Parathyroid adenoma (tissue), 2 donors: ENCODE data around the gene MRPS31.

Source experiments
- H2AFZ ChIP-seq: fragments of 300-600 bp; sonication (generic); one replicate; pipeline ENCODE4 v1.7.0; 2017; ENCODE audit warnings: antibody characterized with exemption, mild to moderate bottlenecking
- H3K27ac ChIP-seq: fragments of 300-600 bp; sonication (generic); one replicate; pipeline ENCODE4 v1.7.0; 2017
- H3K27me3 ChIP-seq: fragments of 300-600 bp; sonication (generic); one replicate; pipeline ENCODE4 v1.7.0; 2017; ENCODE audit warnings: low read length; ENCODE audit not compliant: control insufficient read depth, insufficient read depth
- H3K36me3 ChIP-seq: fragments of 300-600 bp; sonication (generic); one replicate; pipeline ENCODE4 v1.7.0; 2017; ENCODE audit warnings: low read length; ENCODE audit not compliant: control insufficient read depth, insufficient read depth
- H3K4me1 ChIP-seq: fragments of 300-600 bp; sonication (generic); one replicate; pipeline ENCODE4 v1.7.0; 2017; ENCODE audit warnings: control low read depth
- H3K4me2 ChIP-seq: fragments of 300-600 bp; sonication (generic); one replicate; pipeline ENCODE4 v1.7.0; 2017; ENCODE audit warnings: low read length
- H3K4me3 ChIP-seq: fragments of 300-600 bp; sonication (generic); one replicate; pipeline ENCODE4 v1.7.0; 2017; ENCODE audit warnings: low read depth, low read length
- H3K79me2 ChIP-seq: fragments of 300-600 bp; sonication (generic); one replicate; pipeline ENCODE4 v1.7.0; 2017; ENCODE audit warnings: control low read depth
- H3K9ac ChIP-seq: fragments of 300-600 bp; sonication (generic); one replicate; pipeline ENCODE4 v1.7.0; 2017; ENCODE audit warnings: mild to moderate bottlenecking
- H3K9me3 ChIP-seq: fragments of 300-600 bp; sonication (generic); one replicate; pipeline ENCODE4 v1.7.0; 2017; ENCODE audit warnings: low read length; ENCODE audit not compliant: control insufficient read depth
- TF ChIP-seq, protein P1 (sequence below): fragments of 300-600 bp; sonication (generic); IDR thresholded peaks from one replicate; pipeline ENCODE4 v1.7.0; 2017; ENCODE audit warnings: antibody characterized with exemption, mild to moderate bottlenecking
- donor health status: primary hyperparathyroidism.

Gene MRPS31

DNA sequence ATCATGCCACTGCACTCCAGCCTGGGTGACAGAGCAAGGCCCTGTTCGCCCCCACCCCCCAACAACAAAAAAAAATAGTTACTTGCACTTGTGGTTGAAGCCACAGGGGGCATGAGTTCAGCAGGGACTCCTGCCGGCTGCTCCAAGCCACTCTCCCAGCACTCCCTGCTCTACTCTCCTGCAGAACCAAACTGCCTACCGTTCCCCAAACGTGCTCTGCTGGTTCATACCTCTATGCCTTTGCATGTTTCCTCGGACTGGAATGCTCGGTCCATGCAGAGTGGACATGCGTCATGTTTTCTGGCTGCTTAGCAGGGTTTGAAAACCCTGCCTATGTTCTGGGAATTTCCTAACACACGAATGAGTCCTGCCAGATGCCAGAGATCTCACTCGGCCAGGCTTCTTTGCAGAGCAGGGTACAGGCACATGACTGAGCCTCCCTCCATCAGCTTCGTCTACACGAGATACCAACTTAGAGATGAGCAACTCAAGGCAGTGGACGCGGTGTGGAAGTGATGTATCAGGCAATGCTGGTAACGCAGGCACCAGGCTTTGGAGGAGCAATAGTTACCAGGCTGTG lies 9.9 kb upstream of the MRPS31 start:
- Histone ChIP-seq H3K4me3 (no peak overlapping the region), H2AFZ (no peak overlapping the region), H3K27me3 (no peaks in the 10 kb centered on the region), H3K27ac (no peak overlapping the region), H3K4me1 (no peaks in the 10 kb centered on the region), H3K36me3 (no peaks in the 10 kb centered on the region), H3K9me3 (no peaks in the 10 kb centered on the region), H3K9ac (no peak overlapping the region), H3K79me2 (no peaks in the 10 kb centered on the region), H3K4me2 (no peak overlapping the region)
- TF ChIP-seq, protein P1, sequence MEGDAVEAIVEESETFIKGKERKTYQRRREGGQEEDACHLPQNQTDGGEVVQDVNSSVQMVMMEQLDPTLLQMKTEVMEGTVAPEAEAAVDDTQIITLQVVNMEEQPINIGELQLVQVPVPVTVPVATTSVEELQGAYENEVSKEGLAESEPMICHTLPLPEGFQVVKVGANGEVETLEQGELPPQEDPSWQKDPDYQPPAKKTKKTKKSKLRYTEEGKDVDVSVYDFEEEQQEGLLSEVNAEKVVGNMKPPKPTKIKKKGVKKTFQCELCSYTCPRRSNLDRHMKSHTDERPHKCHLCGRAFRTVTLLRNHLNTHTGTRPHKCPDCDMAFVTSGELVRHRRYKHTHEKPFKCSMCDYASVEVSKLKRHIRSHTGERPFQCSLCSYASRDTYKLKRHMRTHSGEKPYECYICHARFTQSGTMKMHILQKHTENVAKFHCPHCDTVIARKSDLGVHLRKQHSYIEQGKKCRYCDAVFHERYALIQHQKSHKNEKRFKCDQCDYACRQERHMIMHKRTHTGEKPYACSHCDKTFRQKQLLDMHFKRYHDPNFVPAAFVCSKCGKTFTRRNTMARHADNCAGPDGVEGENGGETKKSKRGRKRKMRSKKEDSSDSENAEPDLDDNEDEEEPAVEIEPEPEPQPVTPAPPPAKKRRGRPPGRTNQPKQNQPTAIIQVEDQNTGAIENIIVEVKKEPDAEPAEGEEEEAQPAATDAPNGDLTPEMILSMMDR, result no peak

DNA sequence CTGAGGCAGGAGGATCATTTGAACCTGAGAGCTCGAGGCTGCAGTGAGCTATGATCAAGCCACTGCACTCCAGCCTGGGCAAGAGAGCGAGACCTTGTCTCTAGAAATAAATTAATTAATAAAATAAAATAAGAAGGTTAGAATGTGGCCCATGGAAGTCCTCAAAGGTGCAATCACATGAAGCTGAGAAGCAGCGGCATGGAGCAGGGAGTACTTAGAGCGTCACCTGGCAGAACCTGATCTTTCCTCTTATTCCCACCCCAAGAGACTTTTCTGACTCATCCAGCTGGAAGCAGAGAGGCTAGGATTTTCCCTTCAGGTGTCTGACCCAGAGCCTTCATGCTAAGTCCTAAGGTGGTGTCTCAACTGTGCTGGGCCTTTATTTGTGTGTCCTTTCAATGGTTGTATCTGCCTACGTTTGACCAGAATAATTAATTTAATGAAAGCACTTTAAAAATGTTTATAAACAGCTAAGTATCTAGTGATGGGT lies 8.9 kb upstream of the MRPS31 start:
- Histone ChIP-seq H3K36me3 (no peaks in the 10 kb centered on the region), H2AFZ (no peak overlapping the region), H3K27me3 (no peaks in the 10 kb centered on the region), H3K27ac (no peak overlapping the region), H3K9ac (no peak overlapping the region), H3K4me2 (no peak overlapping the region), H3K9me3 (no peaks in the 10 kb centered on the region), H3K4me3 (no peak overlapping the region), H3K4me1 (no peaks in the 10 kb centered on the region), H3K79me2 (no peaks in the 10 kb centered on the region)
- TF ChIP-seq, protein P1, result no peak

DNA sequence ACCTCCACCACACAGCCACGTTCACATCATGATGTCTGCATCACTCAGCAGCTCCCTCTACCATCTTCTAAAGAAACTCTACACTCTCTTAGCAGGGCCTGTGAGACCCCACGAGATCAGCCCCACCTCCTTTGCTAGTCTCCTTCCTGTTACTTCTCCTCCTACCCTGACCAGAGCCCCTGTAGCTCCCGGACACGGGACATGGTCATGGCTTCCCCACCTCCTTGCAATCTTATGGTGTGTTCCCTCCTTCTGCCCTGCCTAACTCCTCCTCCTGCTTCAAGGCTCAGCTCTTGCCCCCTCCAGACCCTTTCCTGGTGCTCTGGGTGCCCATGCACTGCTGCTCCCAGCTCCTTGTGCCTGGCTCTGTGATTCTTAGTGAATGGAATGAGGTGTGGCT lies 8.1 kb upstream of the MRPS31 start:
- TF ChIP-seq, protein P1, result no peak

DNA sequence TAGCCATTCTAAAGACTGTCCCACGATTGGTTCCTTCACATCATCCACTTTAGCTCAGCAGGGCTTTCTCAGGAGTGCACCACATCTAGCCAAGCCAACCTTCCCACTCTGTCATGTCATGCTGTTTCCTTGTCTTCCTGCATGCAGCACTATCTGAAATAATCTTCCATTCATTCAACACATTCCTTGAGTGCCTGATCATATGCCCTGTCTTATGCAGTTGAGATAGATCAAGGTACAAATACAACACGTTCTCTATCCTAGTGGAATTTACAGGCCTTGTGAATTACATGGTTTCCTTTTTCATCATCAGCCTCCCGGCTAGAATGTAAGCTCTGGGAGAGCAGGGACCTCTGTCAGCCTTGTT lies 6.8 kb upstream of the MRPS31 start:
- Histone ChIP-seq H3K79me2 (no peaks in the 10 kb centered on the region), H3K4me3 (no peak overlapping the region), H3K36me3 (no peaks in the 10 kb centered on the region), H3K4me2 (no peak overlapping the region), H3K27me3 (no peaks in the 10 kb centered on the region), H3K27ac (no peak overlapping the region), H3K9ac (no peak overlapping the region), H3K4me1 (no peaks in the 10 kb centered on the region), H2AFZ (peak overlapping the region; percentile 76), H3K9me3 (no peaks in the 10 kb centered on the region)
- TF ChIP-seq, protein P1, result no peak

More for the DNA sequence above, 8.1 kb upstream of the MRPS31 start:
- no peaks in the 10 kb centered on the region for H3K9me3 ChIP-seq
- H3K4me1 ChIP-seq, result no peaks in the 10 kb centered on the region
- H3K4me3 ChIP-seq, result no peak overlapping the region
- no peaks in the 10 kb centered on the region for H3K27me3 ChIP-seq
- no peak overlapping the region for H3K27ac ChIP-seq
- no peaks in the 10 kb centered on the region for H3K79me2 ChIP-seq
- H3K36me3 ChIP-seq, result no peaks in the 10 kb centered on the region
- H3K4me2 ChIP-seq, result no peak overlapping the region
- H2AFZ ChIP-seq, result no peak overlapping the region
- H3K9ac ChIP-seq, result no peak overlapping the region

DNA sequence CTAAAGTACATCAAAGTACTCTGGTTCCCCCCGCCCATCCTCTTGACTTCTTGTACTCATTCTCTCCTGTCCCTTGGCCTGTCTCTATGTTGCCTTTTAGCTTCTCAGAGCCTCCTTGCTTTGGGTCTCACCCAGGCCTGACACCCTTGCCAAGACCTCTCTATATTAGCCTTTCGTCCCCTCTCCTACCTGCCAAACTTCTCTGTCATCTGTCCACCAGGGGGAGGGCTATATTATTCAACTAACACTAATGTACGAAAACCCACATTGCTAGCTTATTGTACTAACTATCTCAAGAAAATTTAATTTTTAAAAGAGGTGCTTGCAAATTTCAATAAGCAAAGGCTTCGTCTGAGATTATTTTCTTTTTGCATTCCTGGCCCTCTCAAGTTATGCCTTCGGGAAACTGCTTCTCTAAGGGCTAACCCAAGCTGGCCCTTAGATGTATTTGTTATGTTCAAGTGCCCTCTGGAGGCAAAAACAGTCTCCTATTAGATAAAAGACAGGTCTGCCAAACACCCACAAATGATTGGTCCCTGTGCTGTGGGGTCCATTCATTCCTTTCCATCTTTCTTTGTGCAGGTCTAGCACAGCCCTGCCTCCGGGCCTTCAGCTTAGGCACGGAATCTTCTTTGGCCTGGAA lies 6.3 kb upstream of the MRPS31 start:
- peak overlapping the region; percentile 57 for H3K4me2 ChIP-seq
- no peaks in the 10 kb centered on the region for H3K27me3 ChIP-seq
- no peaks in the 10 kb centered on the region for H3K9me3 ChIP-seq
- H2AFZ ChIP-seq, result peak overlapping the region; percentile 76
- no peak overlapping the region for H3K9ac ChIP-seq
- H3K4me3 ChIP-seq, result peak overlapping the region; percentile 35
- no peak overlapping the region for H3K27ac ChIP-seq
- no peaks in the 10 kb centered on the region for H3K79me2 ChIP-seq
- TF ChIP-seq, protein P1, result peak; percentile 52
- H3K4me1 ChIP-seq, result no peaks in the 10 kb centered on the region
- no peaks in the 10 kb centered on the region for H3K36me3 ChIP-seq
